ENCODE data around the gene THSD4.

THSD4 gene

GRCh38 chr15:71780115-71780976, 665.1 kb downstream of the THSD4 start:
- no peak for DNase-seq (ENCODE audit: low read depth in 2 of 2)

GRCh38 chr15:71781179-71781964, 666.1 kb downstream of the THSD4 start:
- DNase-seq (ENCODE audit: low read depth in 2 of 2), result no peak

DNA sequence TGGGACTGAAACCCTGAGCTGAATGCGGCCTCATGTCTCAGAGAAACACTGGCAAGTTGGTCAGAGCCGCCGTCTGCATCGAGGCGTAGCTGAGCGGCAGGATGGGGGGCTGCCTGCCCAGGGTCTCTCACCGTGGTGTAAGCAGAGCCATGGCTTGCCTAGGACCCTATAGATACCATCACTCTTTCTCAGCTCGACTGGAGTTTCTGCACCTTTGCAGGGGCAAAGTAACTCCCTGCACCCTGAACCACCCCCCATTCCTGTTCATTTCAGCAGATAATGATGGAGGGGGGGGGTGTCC, 666.6 kb downstream of the THSD4 start:
- no peak for DNase-seq (ENCODE audit: low read depth in 2 of 2)

DNA sequence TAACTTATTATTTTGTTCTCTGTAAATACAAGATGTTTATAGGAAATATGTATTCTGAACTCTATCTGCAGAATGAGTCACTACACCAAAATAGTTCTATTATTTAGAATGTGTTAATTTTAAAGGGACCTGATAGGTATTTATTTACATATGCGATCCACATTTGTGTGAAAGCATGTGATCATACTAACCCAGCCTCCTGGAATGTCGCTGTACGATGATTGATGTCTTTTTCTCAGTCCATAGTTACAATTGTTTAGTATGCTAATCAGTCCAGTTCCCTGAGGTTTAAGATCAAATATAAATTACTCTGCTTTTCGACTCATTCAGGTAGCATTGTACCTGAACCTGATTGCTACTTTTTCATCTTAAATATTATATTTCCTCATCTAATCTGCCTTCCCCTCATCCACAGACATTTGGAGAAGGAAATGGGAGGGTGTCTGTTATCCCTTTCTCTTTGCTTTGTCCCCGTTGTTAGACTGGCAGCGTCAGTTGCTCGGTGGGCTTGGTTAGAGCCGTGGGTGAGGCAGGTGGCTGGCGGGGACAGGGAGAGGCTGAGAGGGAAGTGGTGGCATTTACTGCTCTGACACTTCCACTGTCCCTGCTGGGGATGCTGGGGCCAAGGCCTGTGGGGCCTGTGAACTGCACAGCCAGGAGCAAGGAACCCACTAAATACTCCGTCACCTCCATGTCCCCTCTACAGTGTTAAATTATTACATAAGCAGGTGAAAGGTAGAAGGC, 667.3 kb downstream of the THSD4 start:
- no peak for DNase-seq (ENCODE audit: low read depth in 2 of 2)

DNA sequence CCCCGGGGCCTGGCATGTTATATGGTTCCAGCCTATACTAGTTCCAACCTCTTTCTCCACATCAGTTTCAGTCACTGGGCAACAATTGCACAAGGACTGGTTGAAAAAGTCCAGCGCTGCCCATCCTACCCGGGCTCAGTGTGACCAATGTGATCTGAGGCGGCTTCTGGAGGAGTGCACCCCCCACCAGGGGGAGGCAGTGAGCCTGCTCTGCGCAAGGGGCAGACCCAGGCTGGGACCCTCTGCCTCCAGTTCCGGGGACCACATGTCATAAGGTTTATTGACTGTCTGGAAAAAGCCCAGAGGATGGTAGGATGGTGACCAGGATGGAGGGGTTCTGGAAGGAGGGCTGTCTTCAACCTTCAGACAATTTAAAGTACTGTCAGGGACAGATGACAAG, 669.4 kb downstream of the THSD4 start:
- no peak for DNase-seq (ENCODE audit: low read depth in 2 of 2)

- no peak for DNase-seq (ENCODE audit: low read depth in 2 of 2)
Observed at GRCh38 chr15:71785996-71786395, 670.7 kb downstream of the THSD4 start.

- DNase-seq (ENCODE audit: low read depth in 2 of 2), result no peak
Observed at GRCh38 chr15:71786673-71787072, 671.4 kb downstream of the THSD4 start.

- no peak for DNase-seq (ENCODE audit: low read depth in 2 of 2)
Observed at GRCh38 chr15:71788646-71789579, 673.6 kb downstream of the THSD4 start.

- no peak for DNase-seq (ENCODE audit: low read depth in 2 of 2)
Observed at GRCh38 chr15:71789616-71790015, 674.3 kb downstream of the THSD4 start.

DNA sequence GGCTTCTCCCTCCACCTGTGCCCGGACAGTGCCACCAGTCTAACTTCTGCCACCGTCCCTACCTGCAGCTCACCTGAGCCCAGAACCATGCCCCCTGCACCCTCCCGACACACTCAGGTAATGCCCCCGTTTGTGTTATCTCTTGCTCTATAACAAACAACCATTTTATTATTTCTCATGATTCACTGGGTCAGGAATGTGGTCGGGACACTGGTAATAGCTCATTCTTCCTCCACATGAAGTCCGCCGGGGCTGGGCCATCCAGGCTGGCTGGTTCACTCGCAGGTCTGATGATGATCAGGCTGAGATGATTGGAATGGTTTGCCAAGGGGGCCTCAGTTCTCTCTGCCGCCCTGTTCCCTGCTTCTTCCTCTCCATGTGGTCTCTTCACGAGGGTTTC, 674.8 kb downstream of the THSD4 start:
- DNase-seq (ENCODE audit: low read depth in 2 of 2), result no peak

DNA sequence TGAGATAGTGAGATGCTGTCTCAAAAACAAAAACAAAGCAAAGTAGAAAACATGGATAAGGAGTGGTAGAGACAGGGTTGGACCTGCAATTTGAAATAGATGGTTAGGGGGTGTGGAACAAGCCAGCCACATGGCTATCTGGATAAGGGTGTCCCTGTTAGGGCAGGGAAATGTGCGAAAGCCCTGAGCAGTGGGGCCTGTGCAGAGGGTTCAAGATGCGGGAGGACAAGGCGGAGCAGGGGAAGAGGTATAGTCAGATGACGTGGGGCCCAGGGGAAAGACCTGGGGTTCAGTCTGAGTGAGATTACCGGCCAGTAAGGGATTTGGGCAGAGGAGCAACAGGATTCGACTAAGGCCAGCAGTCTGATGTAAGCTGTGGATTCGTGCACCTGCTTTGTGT, 676.7 kb downstream of the THSD4 start:
- DNase-seq (ENCODE audit: low read depth in 2 of 2), result no peak

- no peak for DNase-seq (ENCODE audit: low read depth in 2 of 2)
Observed at GRCh38 chr15:71792521-71792920, 677.2 kb downstream of the THSD4 start.

- DNase-seq (ENCODE audit: low read depth in 2 of 2), result no peak
Observed at GRCh38 chr15:71798641-71799040, 683.4 kb downstream of the THSD4 start.

DNA sequence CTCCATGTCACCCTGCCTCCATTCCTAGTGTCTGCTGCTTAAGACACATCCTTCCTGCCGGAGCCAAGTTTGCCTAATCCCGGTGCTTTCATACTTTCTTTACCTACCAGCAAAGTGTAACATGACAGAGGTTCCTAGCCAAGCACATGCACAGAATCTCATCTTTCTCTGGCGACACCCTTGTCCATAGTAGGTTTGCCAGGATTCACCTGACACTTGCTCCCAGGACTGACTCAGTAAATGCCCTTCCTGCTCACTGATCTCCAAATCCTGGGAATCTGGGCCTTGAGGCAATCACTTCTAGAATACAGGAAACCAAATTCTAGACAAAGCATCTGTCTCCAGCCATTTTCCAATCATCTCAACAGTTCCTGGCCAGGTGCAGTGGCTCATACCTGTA, 684.9 kb downstream of the THSD4 start:
- DNase-seq (ENCODE audit: low read depth in 2 of 2), result no peak

GRCh38 chr15:71800835-71801745, 685.8 kb downstream of the THSD4 start:
- DNase-seq (ENCODE audit: low read depth in 2 of 2), result no peak

DNA sequence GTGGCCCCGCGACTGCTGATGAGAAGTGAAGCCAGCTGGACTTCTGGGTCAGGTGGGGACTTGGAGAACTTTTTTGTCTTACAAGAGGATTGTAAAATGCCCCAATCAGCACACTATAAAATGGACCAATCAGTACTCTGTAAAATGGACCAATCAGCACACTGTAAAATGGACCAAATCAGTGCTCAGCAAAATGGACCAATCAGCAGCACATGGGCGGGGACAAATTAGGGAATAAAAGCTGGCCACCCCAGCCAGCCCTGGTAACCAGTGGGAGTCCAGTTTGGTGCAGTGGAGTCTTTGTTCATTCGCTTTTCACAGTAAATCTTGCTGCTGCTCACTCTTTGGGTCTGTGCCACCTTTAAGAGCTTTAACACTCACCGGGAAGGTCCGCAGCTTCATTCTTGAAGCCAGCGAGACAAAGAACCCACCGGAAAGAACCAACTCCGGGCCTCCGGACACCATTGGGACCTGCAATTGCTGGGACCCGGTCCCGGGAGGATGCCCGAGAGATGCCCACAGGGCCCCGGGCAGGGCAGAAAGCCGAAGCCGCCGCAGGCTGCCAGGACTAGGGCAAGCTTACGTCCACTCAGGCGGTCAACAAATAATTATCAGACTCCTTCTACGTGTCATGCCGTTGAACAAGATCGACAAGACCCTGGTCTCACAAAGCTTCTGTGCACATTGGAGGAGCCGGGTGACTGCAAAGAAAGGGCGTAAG, 686.8 kb downstream of the THSD4 start:
- no peak for DNase-seq (ENCODE audit: low read depth in 2 of 2)

DNA sequence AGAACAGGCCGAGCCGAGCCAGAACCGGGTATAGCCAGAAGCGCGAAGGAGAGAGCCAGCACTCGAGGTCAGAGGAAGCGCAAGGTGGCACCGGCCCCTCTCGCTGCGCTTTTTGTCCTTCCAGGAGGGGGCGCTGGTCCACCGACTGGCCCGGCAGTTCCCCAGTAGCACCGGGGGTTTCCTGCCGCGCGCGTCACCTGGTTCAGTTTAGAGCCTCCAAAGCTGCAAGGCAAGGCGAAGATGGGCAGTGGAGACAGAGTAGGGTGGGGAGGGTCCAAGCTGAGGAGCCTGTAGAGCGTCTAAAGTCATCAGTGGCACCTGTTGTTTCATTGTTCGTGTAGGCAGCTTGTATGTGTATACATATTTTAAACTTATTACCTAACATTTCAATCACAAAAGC, 687.5 kb downstream of the THSD4 start:
- DNase-seq (ENCODE audit: low read depth in 2 of 2), result no peak

DNA sequence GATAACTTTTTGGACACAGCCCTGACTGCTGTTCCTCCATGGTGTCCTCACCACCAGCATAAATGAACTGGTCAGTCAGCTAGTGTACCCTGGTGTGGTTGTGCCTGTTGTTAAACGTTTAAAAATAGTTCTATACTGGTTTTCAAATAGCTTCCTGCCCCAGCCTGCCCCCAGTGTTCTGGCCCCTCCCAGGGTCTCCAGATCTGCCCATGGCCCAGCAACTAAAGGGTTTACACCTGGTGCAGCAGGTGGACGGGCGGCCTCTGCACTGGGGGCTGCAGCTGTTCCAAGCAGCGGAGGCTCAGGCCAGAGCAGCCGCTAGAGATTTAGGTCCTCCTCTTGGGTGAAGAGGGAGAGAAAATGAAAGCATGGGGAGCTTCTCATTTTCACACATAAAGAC, 689.0 kb downstream of the THSD4 start:
- DNase-seq (ENCODE audit: low read depth in 2 of 2), result no peak

DNA sequence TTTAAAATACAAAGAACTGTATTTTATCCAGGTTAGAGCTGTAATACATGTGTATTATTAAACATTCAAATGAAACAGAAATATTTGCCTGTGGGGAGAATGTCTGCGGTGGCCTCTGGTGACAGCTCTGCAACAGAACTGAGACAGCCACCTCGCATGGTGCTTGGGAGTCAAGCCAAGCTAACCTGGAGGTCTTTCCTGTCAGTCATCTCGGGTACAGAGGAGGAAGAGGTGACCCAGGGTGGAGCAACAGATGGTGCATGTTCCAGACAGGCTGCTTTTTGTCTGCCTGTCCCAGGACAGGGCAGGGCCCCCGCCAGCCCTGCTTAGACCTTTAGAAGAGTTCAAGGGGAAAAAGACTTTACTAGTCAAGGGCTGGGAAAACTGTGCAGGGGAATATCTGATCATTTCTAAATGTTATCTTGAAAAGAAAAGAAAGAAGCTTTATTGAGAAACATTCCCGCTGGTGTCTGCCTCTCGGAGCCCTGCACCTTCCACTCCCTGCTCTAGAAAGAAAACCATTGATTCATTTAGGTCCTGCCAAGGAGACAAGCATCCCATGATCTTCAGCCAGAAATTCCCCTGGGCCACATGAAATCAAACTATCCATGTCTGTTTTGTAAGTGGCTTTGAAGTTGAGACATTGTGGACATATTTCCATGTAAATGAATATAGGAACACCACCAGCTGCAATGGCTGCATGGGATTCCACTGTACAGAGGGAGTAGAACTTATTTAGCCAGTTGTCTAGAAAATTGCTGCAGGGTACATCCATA, 689.6 kb downstream of the THSD4 start:
- DNase-seq (ENCODE audit: low read depth in 2 of 2), result no peak
